T follicular helper cell (primary cell): Measurements from ENCODE around the gene VIPR2.
"Not testable (repeated sequence)": the region's sequence is repeated elsewhere in the genome, so short reads cannot be mapped to it uniquely, and the experiment has no call there.

ENCODE experiments used
- DNase-seq: peaks from one replicate; pipeline ENCODE4 v3.0.0-alpha.2; 2020; ENCODE audit warnings: low read depth

VIPR2 gene

GRCh38 chr7:159007364-159007995 lies 137.2 kb downstream of the VIPR2 start:
- DNase-seq: no peak

- no peak for DNase-seq
Observed at GRCh38 chr7:159006610-159007130, 138.0 kb downstream of the VIPR2 start.

GRCh38 chr7:159006022-159006609 lies 138.6 kb downstream of the VIPR2 start:
- not testable (repeated sequence) for DNase-seq

GRCh38 chr7:159005618-159006017 lies 139.0 kb downstream of the VIPR2 start:
- no peak for DNase-seq

GRCh38 chr7:159004411-159004810 lies 140.3 kb downstream of the VIPR2 start:
- no peak for DNase-seq

GRCh38 chr7:159001811-159002210 lies 142.9 kb downstream of the VIPR2 start:
- no peak for DNase-seq

- DNase-seq: no peak
Observed at GRCh38 chr7:159000859-159001435, 143.7 kb downstream of the VIPR2 start.

GRCh38 chr7:159000070-159000469 lies 144.6 kb downstream of the VIPR2 start:
- DNase-seq: no peak

GRCh38 chr7:158999496-158999895 lies 145.2 kb downstream of the VIPR2 start:
- DNase-seq: no peak

- DNase-seq: not testable (repeated sequence)
Observed at GRCh38 chr7:158998261-158998660, 146.4 kb downstream of the VIPR2 start.

- no peak for DNase-seq
Observed at GRCh38 chr7:158997471-158997870, 147.2 kb downstream of the VIPR2 start.

GRCh38 chr7:158997110-158997453 lies 147.6 kb downstream of the VIPR2 start:
- no peak for DNase-seq

GRCh38 chr7:158996214-158997109 lies 148.2 kb downstream of the VIPR2 start:
- no peak for DNase-seq

GRCh38 chr7:158995514-158995913 lies 149.2 kb downstream of the VIPR2 start:
- no peak for DNase-seq

GRCh38 chr7:158994687-158995086 lies 150.0 kb downstream of the VIPR2 start:
- no peak for DNase-seq

- DNase-seq: no peak
Observed at GRCh38 chr7:158993591-158993990, 151.1 kb downstream of the VIPR2 start.

- no peak for DNase-seq
Observed at GRCh38 chr7:158992759-158993158, 151.9 kb downstream of the VIPR2 start.

- no peak for DNase-seq
Observed at GRCh38 chr7:158991824-158992621, 152.6 kb downstream of the VIPR2 start.

GRCh38 chr7:158988996-158989395 lies 155.7 kb downstream of the VIPR2 start:
- DNase-seq: no peak

GRCh38 chr7:158988302-158988862 lies 156.3 kb downstream of the VIPR2 start:
- DNase-seq: no peak

GRCh38 chr7:158987691-158988090 lies 157.0 kb downstream of the VIPR2 start:
- DNase-seq: no peak
